HUES64 (cell line): Measurements from ENCODE around the gene ULK2.
"Not testable (repeated sequence)": the region's sequence is repeated elsewhere in the genome, so short reads cannot be mapped to it uniquely, and the experiment has no call there.

ENCODE experiments used
- H3K27ac ChIP-seq: 2 replicates; pipeline ENCODE4 v1.7.0; 2013; ENCODE audit warnings: low read depth, low read length, inconsistent platforms
- H3K27me3 ChIP-seq: 2 replicates; pipeline ENCODE4 v1.6.1; 2013; ENCODE audit warnings: mild to moderate bottlenecking, low read length; ENCODE audit not compliant: insufficient read depth
- H3K36me3 ChIP-seq: 2 replicates; pipeline ENCODE4 v1.6.1; 2013; ENCODE audit warnings: mild to moderate bottlenecking, low read length; ENCODE audit not compliant: insufficient read depth
- H3K4me1 ChIP-seq: 2 replicates; pipeline ENCODE4 v1.6.1; 2013; ENCODE audit warnings: mild to moderate bottlenecking, low read length, moderate library complexity; ENCODE audit not compliant: insufficient read depth
- H3K4me3 ChIP-seq: 2 replicates; pipeline ENCODE4 v1.5.1; 2013; ENCODE audit warnings: mild to moderate bottlenecking, low read length, moderate library complexity
- H3K9ac ChIP-seq: 2 replicates; pipeline ENCODE4 v1.6.1; 2013; ENCODE audit warnings: mild to moderate bottlenecking, low read depth, low read length
- H3K9me3 ChIP-seq: 2 replicates; pipeline ENCODE4 v1.6.1; 2013; ENCODE audit warnings: low read depth, low read length; ENCODE audit not compliant: insufficient read depth
- WGBS: fragments of 150-250, 120-280 bp; methylation state at CpG from one replicate; pipeline ENCODE4 v1.1.7; 2013; ENCODE audit warnings: missing lambda C conversion rate; 5-methylcytosine and 5-hydroxymethylcytosine counted together

ULK2 gene

GRCh38 chr17:19890554-19890953, 22.8 kb upstream of the ULK2 start:
- not testable (repeated sequence) for H3K4me3 ChIP-seq, H3K27ac ChIP-seq, H3K36me3 ChIP-seq, H3K9ac ChIP-seq, H3K4me1 ChIP-seq, H3K9me3 ChIP-seq, H3K27me3 ChIP-seq
- 95% methylated on average over 5 of the region's 5 CpGs for WGBS

- not testable (repeated sequence) for H3K27ac ChIP-seq, H3K36me3 ChIP-seq, H3K9me3 ChIP-seq, H3K9ac ChIP-seq, H3K4me1 ChIP-seq, H3K27me3 ChIP-seq, H3K4me3 ChIP-seq
- WGBS: 93% methylated on average over 5 of the region's 5 CpGs
Measured at GRCh38 chr17:19890001-19890400, 22.3 kb upstream of the ULK2 start.

- no peaks in the 10 kb centered on the region for H3K27me3 ChIP-seq
- H3K9me3 ChIP-seq: no peaks in the 10 kb centered on the region
- no peak overlapping the region for H3K9ac ChIP-seq
- H3K4me3 ChIP-seq: no peak overlapping the region
- no peaks in the 10 kb centered on the region for H3K4me1 ChIP-seq
- no peak overlapping the region for H3K27ac ChIP-seq
- H3K36me3 ChIP-seq: no peaks in the 10 kb centered on the region
Measured at GRCh38 chr17:19886116-19886515, 18.4 kb upstream of the ULK2 start.

- WGBS: 96% methylated on average over 5 of the region's 8 CpGs
Measured at GRCh38 chr17:19883537-19884215, 15.9 kb upstream of the ULK2 start.

GRCh38 chr17:19880393-19880792, 12.7 kb upstream of the ULK2 start:
- H3K4me1 ChIP-seq: no peaks in the 10 kb centered on the region
- H3K9me3 ChIP-seq: no peaks in the 10 kb centered on the region
- H3K27ac ChIP-seq: no peak overlapping the region
- H3K4me3 ChIP-seq: no peak overlapping the region
- no peak overlapping the region for H3K9ac ChIP-seq
- H3K36me3 ChIP-seq: no peaks in the 10 kb centered on the region
- no peaks in the 10 kb centered on the region for H3K27me3 ChIP-seq
- 88% methylated on average over 4 of the region's 4 CpGs for WGBS

More at GRCh38 chr17:19883537-19884215, 15.9 kb upstream of the ULK2 start:
- Histone ChIP-seq H3K9ac (no peak overlapping the region), H3K4me1 (no peaks in the 10 kb centered on the region), H3K36me3 (no peaks in the 10 kb centered on the region), H3K27me3 (no peaks in the 10 kb centered on the region), H3K9me3 (no peaks in the 10 kb centered on the region), H3K4me3 (no peak overlapping the region), H3K27ac (no peak overlapping the region)

- Histone ChIP-seq H3K9me3 (no peaks in the 10 kb centered on the region), H3K4me3 (no peak overlapping the region), H3K36me3 (no peaks in the 10 kb centered on the region), H3K4me1 (no peaks in the 10 kb centered on the region), H3K27ac (no peak overlapping the region), H3K27me3 (no peaks in the 10 kb centered on the region), H3K9ac (no peak overlapping the region)
- WGBS: 91% methylated on average over 4 of the region's 6 CpGs
Measured at GRCh38 chr17:19877364-19877945, 9.7 kb upstream of the ULK2 start.

GRCh38 chr17:19876529-19877161, 8.9 kb upstream of the ULK2 start:
- Histone ChIP-seq H3K4me3 (no peak overlapping the region), H3K36me3 (no peaks in the 10 kb centered on the region), H3K4me1 (no peaks in the 10 kb centered on the region), H3K9me3 (no peaks in the 10 kb centered on the region), H3K27me3 (no peaks in the 10 kb centered on the region), H3K27ac (no peak overlapping the region), H3K9ac (no peak overlapping the region)
- 92% methylated on average over 12 of the region's 13 CpGs for WGBS

GRCh38 chr17:19874256-19874655, 6.5 kb upstream of the ULK2 start:
- H3K9ac ChIP-seq: no peak overlapping the region
- H3K27me3 ChIP-seq: no peaks in the 10 kb centered on the region
- no peaks in the 10 kb centered on the region for H3K9me3 ChIP-seq
- no peak overlapping the region for H3K4me3 ChIP-seq
- no peak overlapping the region for H3K27ac ChIP-seq
- H3K36me3 ChIP-seq: no peaks in the 10 kb centered on the region
- 92% methylated on average over 10 of the region's 10 CpGs for WGBS
- no peaks in the 10 kb centered on the region for H3K4me1 ChIP-seq

GRCh38 chr17:19873346-19873745, 5.6 kb upstream of the ULK2 start:
- no peaks in the 10 kb centered on the region for H3K9me3 ChIP-seq
- WGBS: 98% methylated on average over 3 of the region's 3 CpGs
- no peak overlapping the region for H3K9ac ChIP-seq
- no peaks in the 10 kb centered on the region for H3K36me3 ChIP-seq
- H3K4me3 ChIP-seq: no peak overlapping the region
- H3K27me3 ChIP-seq: peaks cover 7% of the 10 kb centered on the region
- H3K4me1 ChIP-seq: no peaks in the 10 kb centered on the region
- H3K27ac ChIP-seq: no peak overlapping the region

GRCh38 chr17:19868079-19868395, 301 bp upstream of the ULK2 start:
- WGBS: 32% methylated on average over 23 of the region's 23 CpGs
- Histone ChIP-seq H3K4me3 (peak overlapping the region; percentile 77), H3K36me3 (no peaks in the 10 kb centered on the region), H3K9me3 (no peaks in the 10 kb centered on the region), H3K27ac (no peak overlapping the region), H3K4me1 (peaks cover 3% of the 10 kb centered on the region; the same call in 1 of the 2 replicates), H3K9ac (peak overlapping the region; percentile 82), H3K27me3 (peaks cover 17% of the 10 kb centered on the region)

GRCh38 chr17:19867079-19867328, 732 bp downstream of the ULK2 start:
- peak overlapping the region; percentile 82 for H3K9ac ChIP-seq
- WGBS: under 1% methylated on average over 27 of the region's 27 CpGs
- peak overlapping the region; percentile 77 for H3K4me3 ChIP-seq
- H3K9me3 ChIP-seq: no peaks in the 10 kb centered on the region
- H3K36me3 ChIP-seq: no peaks in the 10 kb centered on the region
- H3K27ac ChIP-seq: no peak overlapping the region; the same call in 1 of the 2 replicates
- peaks cover 17% of the 10 kb centered on the region for H3K27me3 ChIP-seq
- H3K4me1 ChIP-seq: peaks cover 3% of the 10 kb centered on the region; the same call in 1 of the 2 replicates
